Glutamatergic neuron (in vitro differentiated cells): ENCODE results near the gene HIVEP3. TPM values are rescaled to one million over a fixed set of nuclear protein-coding genes. Genes with fewer than 3 reads are reported as not detected.

Experiments
- DNase-seq: peaks from one replicate; pipeline ENCODE4 v3.0.0; 2022
- H3K27ac Mint-ChIP-seq: one replicate; pipeline ENCODE4 v1.8.0; 2020; ENCODE audit warnings: mild to moderate bottlenecking, mixed read lengths, inconsistent platforms; ENCODE audit not compliant: unreplicated experiment
- H3K27me3 Mint-ChIP-seq: one replicate; pipeline ENCODE4 v1.8.0; 2020; ENCODE audit warnings: mild to moderate bottlenecking, moderate library complexity, mixed read lengths, inconsistent platforms; ENCODE audit not compliant: unreplicated experiment
- H3K36me3 Mint-ChIP-seq: one replicate; pipeline ENCODE4 v1.8.0; 2020; ENCODE audit warnings: mild to moderate bottlenecking, mixed read lengths, inconsistent platforms; ENCODE audit not compliant: unreplicated experiment
- H3K4me1 Mint-ChIP-seq: one replicate; pipeline ENCODE4 v1.8.0; 2020; ENCODE audit warnings: mild to moderate bottlenecking, low read depth, mixed read lengths, inconsistent platforms; ENCODE audit not compliant: unreplicated experiment
- H3K4me3 Mint-ChIP-seq: one replicate; pipeline ENCODE4 v1.8.0; 2020; ENCODE audit warnings: mild to moderate bottlenecking, mixed read lengths, inconsistent platforms; ENCODE audit not compliant: unreplicated experiment
- H3K9me3 Mint-ChIP-seq: one replicate; pipeline ENCODE4 v1.8.0; 2020; ENCODE audit warnings: mild to moderate bottlenecking, moderate library complexity, mixed read lengths, inconsistent platforms; ENCODE audit not compliant: unreplicated experiment
- CTCF ChIP-seq: fragments of 200-600 bp; sonication (generic); IDR thresholded peaks from one replicate; pipeline ENCODE4 v1.5.0; 2021; ENCODE audit not compliant: partially characterized antibody, unreplicated experiment
- total RNA-seq: library from RNA; stranded (reverse); fragmentation: NEBNext Ultra II Directional; extraction: Animal tissue kit (Norgen Biotek cat#: 25700); gene quantifications from one replicate; pipeline ENCODE4 v1.2.1, GENCODE V29; 2021; ENCODE audit not compliant: unreplicated experiment

Gene HIVEP3
- total RNA-seq, 1 donor from 2014 or later = 15.1 TPM

GRCh38 chr1:41700986-41701535, 217.7 kb downstream of the HIVEP3 start:
- H3K27me3 Mint-ChIP-seq = peaks cover 36% of the 10 kb centered on the region
- no peak for TF ChIP-seq CTCF
- H3K4me1 Mint-ChIP-seq = peaks cover 42% of the 10 kb centered on the region
- H3K36me3 Mint-ChIP-seq = no peaks in the 10 kb centered on the region
- peaks cover 9% of the 10 kb centered on the region for H3K9me3 Mint-ChIP-seq
- DNase-seq = no peak
- H3K4me3 Mint-ChIP-seq = no peak overlapping the region
- H3K27ac Mint-ChIP-seq = peak overlapping the region; percentile 67

- no peak for TF ChIP-seq CTCF
- Mint-ChIP-seq H3K9me3 (peaks cover 14% of the 10 kb centered on the region), H3K4me3 (no peak overlapping the region), H3K36me3 (no peaks in the 10 kb centered on the region), H3K4me1 (peaks cover 42% of the 10 kb centered on the region), H3K27ac (peak overlapping the region; percentile 67), H3K27me3 (peaks cover 39% of the 10 kb centered on the region)
- no peak for DNase-seq
Observed at GRCh38 chr1:41700581-41700980, 218.1 kb downstream of the HIVEP3 start.

- H3K4me1 Mint-ChIP-seq = peaks cover 39% of the 10 kb centered on the region
- H3K27ac Mint-ChIP-seq = no peak overlapping the region
- H3K4me3 Mint-ChIP-seq = no peak overlapping the region
- no peak for TF ChIP-seq CTCF
- peaks cover 14% of the 10 kb centered on the region for H3K9me3 Mint-ChIP-seq
- no peaks in the 10 kb centered on the region for H3K36me3 Mint-ChIP-seq
- no peak for DNase-seq
- peaks cover 36% of the 10 kb centered on the region for H3K27me3 Mint-ChIP-seq
Observed at GRCh38 chr1:41699861-41700248, 218.9 kb downstream of the HIVEP3 start.

- no peak for DNase-seq
- no peak for TF ChIP-seq CTCF
- H3K9me3 Mint-ChIP-seq = peaks cover 16% of the 10 kb centered on the region
- H3K4me1 Mint-ChIP-seq = peaks cover 36% of the 10 kb centered on the region
- no peaks in the 10 kb centered on the region for H3K36me3 Mint-ChIP-seq
- no peak overlapping the region for H3K27ac Mint-ChIP-seq
- no peak overlapping the region for H3K4me3 Mint-ChIP-seq
- peaks cover 35% of the 10 kb centered on the region for H3K27me3 Mint-ChIP-seq
Observed at GRCh38 chr1:41698916-41699860, 219.5 kb downstream of the HIVEP3 start.

- no peak for TF ChIP-seq CTCF
- Mint-ChIP-seq H3K9me3 (peaks cover 18% of the 10 kb centered on the region), H3K36me3 (no peaks in the 10 kb centered on the region), H3K4me3 (peak overlapping the region; percentile 49), H3K27ac (peak overlapping the region; percentile 95), H3K4me1 (peaks cover 32% of the 10 kb centered on the region), H3K27me3 (peaks cover 35% of the 10 kb centered on the region)
- peak; percentile 76 for DNase-seq
Observed at GRCh38 chr1:41696381-41696780, 222.3 kb downstream of the HIVEP3 start.
